ENCODE results near the gene NLGN1.

The NLGN1 gene

GRCh38 chr3:173748105-173748504 is 350.6 kb downstream of the NLGN1 start:
- no peak overlapping the region for H2AFZ ChIP-seq (ENCODE audit: insufficient read depth, low read length, poor library complexity)

DNA sequence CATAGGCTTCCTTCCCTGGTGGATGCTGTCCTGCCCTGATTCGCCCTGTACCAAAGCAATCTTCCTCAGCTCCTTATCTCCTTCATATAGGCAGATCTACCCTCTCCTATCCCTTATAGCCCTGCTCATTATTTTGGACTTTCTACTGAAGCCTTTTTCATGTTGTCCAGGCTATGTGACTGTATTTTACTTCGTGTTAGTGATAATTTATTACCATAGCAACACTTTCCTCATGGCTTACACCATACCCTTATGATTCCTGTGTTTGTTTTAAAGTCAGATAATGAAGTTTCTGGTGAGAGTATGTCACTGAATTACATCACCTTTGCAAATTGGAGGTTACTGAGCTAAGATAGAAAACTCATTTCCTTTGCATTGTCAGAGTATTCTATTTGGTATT is 352.6 kb downstream of the NLGN1 start:
- H3K18ac ChIP-seq (ENCODE audit: low read length): no peak overlapping the region
- peak; percentile 17 to 82 for DNase-seq
- no peaks in the 10 kb centered on the region for H3K27me3 ChIP-seq (ENCODE audit: insufficient read depth, low read length)
- H3K4me1 ChIP-seq (ENCODE audit: control insufficient read depth in 1 of 2, insufficient read depth in 2 of 2, low read length in 2 of 2): no peaks in the 10 kb centered on the region
- H2AK5ac ChIP-seq (ENCODE audit: low read length): no peak overlapping the region
- H2AFZ ChIP-seq (ENCODE audit: insufficient read depth, low read length, poor library complexity): no peak overlapping the region
- H3K23ac ChIP-seq (ENCODE audit: low read length): no peak overlapping the region
- H2BK12ac ChIP-seq (ENCODE audit: low read length): no peak overlapping the region
- H3K4me2 ChIP-seq (ENCODE audit: low read length): no peak overlapping the region
- H2BK5ac ChIP-seq (ENCODE audit: low read depth, low read length, poor library complexity): no peak overlapping the region
- H3K27ac ChIP-seq (ENCODE audit: low read depth, low read length): no peak overlapping the region
- H3K79me2 ChIP-seq (ENCODE audit: control insufficient read depth, insufficient read depth, low read length, poor library complexity): no peaks in the 10 kb centered on the region
- no peaks in the 10 kb centered on the region for H3K9me3 ChIP-seq (ENCODE audit: insufficient read depth, low read depth, low read length)
- no peaks in the 10 kb centered on the region for H3K36me3 ChIP-seq (ENCODE audit: control insufficient read depth in 1 of 2, insufficient read depth in 2 of 2, low read length in 2 of 2)
- no peak overlapping the region for H2BK120ac ChIP-seq (ENCODE audit: insufficient read depth, low read length, poor library complexity)
- no peak overlapping the region for H3K4ac ChIP-seq (ENCODE audit: low read depth, low read length)
- H4K91ac ChIP-seq (ENCODE audit: low read depth, low read length): no peak overlapping the region
- no peaks in the 10 kb centered on the region for H3K79me1 ChIP-seq (ENCODE audit: low read length)
- H3K4me3 ChIP-seq (ENCODE audit: low read depth, low read length): no peak overlapping the region
- no peak overlapping the region for H3K9ac ChIP-seq (ENCODE audit: low read length)
- H3K14ac ChIP-seq (ENCODE audit: low read length): no peak overlapping the region
- WGBS (ENCODE audit: extremely low coverage, insufficient coverage, insufficient read length): no CpG with 5 or more reads among the region's 2 CpGs
- H4K8ac ChIP-seq (ENCODE audit: low read depth, low read length): no peak overlapping the region
- H4K12ac ChIP-seq (ENCODE audit: low read depth, low read length): no peak overlapping the region

More at GRCh38 chr3:173748105-173748504, 350.6 kb downstream of the NLGN1 start:
- Histone ChIP-seq H3K79me1 (ENCODE audit: low read length) (no peaks in the 10 kb centered on the region), H4K91ac (ENCODE audit: low read depth, low read length) (no peak overlapping the region), H2BK12ac (ENCODE audit: low read length) (no peak overlapping the region), H3K14ac (ENCODE audit: low read length) (no peak overlapping the region), H4K8ac (ENCODE audit: low read depth, low read length) (no peak overlapping the region), H3K79me2 (ENCODE audit: control insufficient read depth, insufficient read depth, low read length, poor library complexity) (no peaks in the 10 kb centered on the region), H3K18ac (ENCODE audit: low read length) (no peak overlapping the region), H3K36me3 (ENCODE audit: control insufficient read depth in 1 of 2, insufficient read depth in 2 of 2, low read length in 2 of 2) (no peaks in the 10 kb centered on the region), H3K4ac (ENCODE audit: low read depth, low read length) (no peak overlapping the region), H4K12ac (ENCODE audit: low read depth, low read length) (no peak overlapping the region), H3K9ac (ENCODE audit: low read length) (no peak overlapping the region), H2AK5ac (ENCODE audit: low read length) (no peak overlapping the region), H3K23ac (ENCODE audit: low read length) (no peak overlapping the region), H3K4me3 (ENCODE audit: low read depth, low read length) (no peak overlapping the region), H2BK5ac (ENCODE audit: low read depth, low read length, poor library complexity) (no peak overlapping the region), H3K9me3 (ENCODE audit: insufficient read depth, low read depth, low read length) (no peaks in the 10 kb centered on the region), H3K4me2 (ENCODE audit: low read length) (no peak overlapping the region), H3K27me3 (ENCODE audit: insufficient read depth, low read length) (no peaks in the 10 kb centered on the region), H3K27ac (ENCODE audit: low read depth, low read length) (no peak overlapping the region), H3K4me1 (ENCODE audit: control insufficient read depth in 1 of 2, insufficient read depth in 2 of 2, low read length in 2 of 2) (no peaks in the 10 kb centered on the region), H2BK120ac (ENCODE audit: insufficient read depth, low read length, poor library complexity) (no peak overlapping the region)
- no CpG with 5 or more reads among the region's 1 CpG for WGBS (ENCODE audit: extremely low coverage, insufficient coverage, insufficient read length)
- peak; percentile 62 to 87 for DNase-seq

DNA sequence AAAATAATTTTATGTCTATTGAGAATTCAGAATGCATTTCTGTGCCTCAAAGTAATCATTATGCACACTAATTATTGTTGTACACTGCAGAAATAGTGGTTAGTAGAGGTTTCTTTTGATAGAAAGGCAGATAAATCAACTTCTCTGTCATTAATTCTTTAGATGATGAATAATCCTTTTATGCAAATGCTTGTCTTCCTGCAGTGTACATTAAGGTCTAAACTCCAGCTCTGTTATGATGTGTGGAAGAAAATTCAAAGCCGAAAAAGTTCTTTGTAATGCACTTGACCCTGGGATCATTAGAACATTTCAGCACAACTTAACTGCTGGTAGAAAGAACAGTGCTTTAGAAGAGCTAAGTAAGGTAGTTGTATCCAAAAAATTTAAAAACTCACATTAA is 353.0 kb downstream of the NLGN1 start:
- no peak for DNase-seq
- Histone ChIP-seq H4K12ac (ENCODE audit: low read depth, low read length) (no peak overlapping the region), H3K9me3 (ENCODE audit: insufficient read depth, low read depth, low read length) (no peaks in the 10 kb centered on the region), H3K36me3 (ENCODE audit: control insufficient read depth in 1 of 2, insufficient read depth in 2 of 2, low read length in 2 of 2) (no peaks in the 10 kb centered on the region), H3K23ac (ENCODE audit: low read length) (no peak overlapping the region), H2BK5ac (ENCODE audit: low read depth, low read length, poor library complexity) (no peak overlapping the region), H3K4me3 (ENCODE audit: low read depth, low read length) (no peak overlapping the region), H3K9ac (ENCODE audit: low read length) (no peak overlapping the region), H3K18ac (ENCODE audit: low read length) (no peak overlapping the region), H3K4me1 (ENCODE audit: control insufficient read depth in 1 of 2, insufficient read depth in 2 of 2, low read length in 2 of 2) (no peaks in the 10 kb centered on the region), H3K79me2 (ENCODE audit: control insufficient read depth, insufficient read depth, low read length, poor library complexity) (no peaks in the 10 kb centered on the region), H2BK120ac (ENCODE audit: insufficient read depth, low read length, poor library complexity) (no peak overlapping the region), H2BK12ac (ENCODE audit: low read length) (no peak overlapping the region), H4K91ac (ENCODE audit: low read depth, low read length) (no peak overlapping the region), H2AFZ (ENCODE audit: insufficient read depth, low read length, poor library complexity) (no peak overlapping the region), H3K27me3 (ENCODE audit: insufficient read depth, low read length) (no peaks in the 10 kb centered on the region), H2AK5ac (ENCODE audit: low read length) (no peak overlapping the region), H3K27ac (ENCODE audit: low read depth, low read length) (no peak overlapping the region), H3K79me1 (ENCODE audit: low read length) (no peaks in the 10 kb centered on the region), H4K8ac (ENCODE audit: low read depth, low read length) (no peak overlapping the region), H3K14ac (ENCODE audit: low read length) (no peak overlapping the region), H3K4me2 (ENCODE audit: low read length) (no peak overlapping the region), H3K4ac (ENCODE audit: low read depth, low read length) (no peak overlapping the region)
- WGBS (ENCODE audit: extremely low coverage, insufficient coverage, insufficient read length): no CpG with 5 or more reads among the region's 1 CpG

- no peak overlapping the region for H2BK5ac ChIP-seq (ENCODE audit: low read depth, low read length, poor library complexity)
- no peak overlapping the region for H2BK120ac ChIP-seq (ENCODE audit: insufficient read depth, low read length, poor library complexity)
- H3K36me3 ChIP-seq (ENCODE audit: control insufficient read depth in 1 of 2, insufficient read depth in 2 of 2, low read length in 2 of 2): no peaks in the 10 kb centered on the region
- H3K27ac ChIP-seq (ENCODE audit: low read depth, low read length): no peak overlapping the region
- no peak overlapping the region for H2BK12ac ChIP-seq (ENCODE audit: low read length)
- no peak overlapping the region for H2AFZ ChIP-seq (ENCODE audit: insufficient read depth, low read length, poor library complexity)
- H3K79me1 ChIP-seq (ENCODE audit: low read length): no peaks in the 10 kb centered on the region
- H4K12ac ChIP-seq (ENCODE audit: low read depth, low read length): no peak overlapping the region
- H3K23ac ChIP-seq (ENCODE audit: low read length): no peak overlapping the region
- H3K4me2 ChIP-seq (ENCODE audit: low read length): no peak overlapping the region
- no peak overlapping the region for H3K9ac ChIP-seq (ENCODE audit: low read length)
- H3K14ac ChIP-seq (ENCODE audit: low read length): no peak overlapping the region
- no peak overlapping the region for H2AK5ac ChIP-seq (ENCODE audit: low read length)
- no peak for DNase-seq
- H3K27me3 ChIP-seq (ENCODE audit: insufficient read depth, low read length): no peaks in the 10 kb centered on the region
- H4K91ac ChIP-seq (ENCODE audit: low read depth, low read length): no peak overlapping the region
- no peak overlapping the region for H3K4ac ChIP-seq (ENCODE audit: low read depth, low read length)
- no peak overlapping the region for H3K18ac ChIP-seq (ENCODE audit: low read length)
- no peaks in the 10 kb centered on the region for H3K4me1 ChIP-seq (ENCODE audit: control insufficient read depth in 1 of 2, insufficient read depth in 2 of 2, low read length in 2 of 2)
- H3K9me3 ChIP-seq (ENCODE audit: insufficient read depth, low read depth, low read length): no peaks in the 10 kb centered on the region
- H3K4me3 ChIP-seq (ENCODE audit: low read depth, low read length): no peak overlapping the region
- H3K79me2 ChIP-seq (ENCODE audit: control insufficient read depth, insufficient read depth, low read length, poor library complexity): no peaks in the 10 kb centered on the region
- H4K8ac ChIP-seq (ENCODE audit: low read depth, low read length): no peak overlapping the region
Observed at GRCh38 chr3:173753593-173753992, 356.0 kb downstream of the NLGN1 start.

DNA sequence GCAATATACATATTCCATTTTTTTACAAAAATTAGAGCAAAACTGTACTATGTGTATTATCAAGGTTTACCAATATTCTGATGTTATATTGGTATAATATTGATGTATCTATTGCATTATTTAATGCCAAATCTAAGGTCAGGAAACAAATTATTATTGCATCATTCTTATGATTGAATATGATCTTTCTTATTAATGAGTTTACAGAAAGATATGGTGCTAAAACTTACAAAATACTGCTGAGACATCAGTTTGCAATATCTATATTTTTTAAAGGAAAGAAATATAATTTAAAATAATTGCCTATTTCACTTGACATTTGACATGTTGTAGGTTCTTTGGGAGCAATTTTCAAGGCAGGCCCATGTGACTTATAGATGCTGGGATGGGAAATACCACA is 357.6 kb downstream of the NLGN1 start:
- Histone ChIP-seq H3K4ac (ENCODE audit: low read depth, low read length) (no peak overlapping the region), H2AFZ (ENCODE audit: insufficient read depth, low read length, poor library complexity) (no peak overlapping the region), H3K4me2 (ENCODE audit: low read length) (no peak overlapping the region), H2BK12ac (ENCODE audit: low read length) (no peak overlapping the region), H3K14ac (ENCODE audit: low read length) (no peak overlapping the region), H3K79me2 (ENCODE audit: control insufficient read depth, insufficient read depth, low read length, poor library complexity) (no peaks in the 10 kb centered on the region), H2AK5ac (ENCODE audit: low read length) (no peak overlapping the region), H3K9ac (ENCODE audit: low read length) (no peak overlapping the region), H2BK5ac (ENCODE audit: low read depth, low read length, poor library complexity) (no peak overlapping the region), H2BK120ac (ENCODE audit: insufficient read depth, low read length, poor library complexity) (no peak overlapping the region), H3K4me3 (ENCODE audit: low read depth, low read length) (no peak overlapping the region), H3K23ac (ENCODE audit: low read length) (no peak overlapping the region), H3K27ac (ENCODE audit: low read depth, low read length) (no peak overlapping the region), H3K36me3 (ENCODE audit: control insufficient read depth in 1 of 2, insufficient read depth in 2 of 2, low read length in 2 of 2) (no peaks in the 10 kb centered on the region), H3K4me1 (ENCODE audit: control insufficient read depth in 1 of 2, insufficient read depth in 2 of 2, low read length in 2 of 2) (no peaks in the 10 kb centered on the region), H3K27me3 (ENCODE audit: insufficient read depth, low read length) (no peaks in the 10 kb centered on the region), H3K9me3 (ENCODE audit: insufficient read depth, low read depth, low read length) (no peaks in the 10 kb centered on the region), H4K91ac (ENCODE audit: low read depth, low read length) (no peak overlapping the region), H4K8ac (ENCODE audit: low read depth, low read length) (no peak overlapping the region), H3K79me1 (ENCODE audit: low read length) (no peaks in the 10 kb centered on the region), H4K12ac (ENCODE audit: low read depth, low read length) (no peak overlapping the region), H3K18ac (ENCODE audit: low read length) (no peak overlapping the region)
- no peak for DNase-seq
